Left ventricle myocardium inferior (tissue), 1 donor: ENCODE measurements around the gene ARF1. TPM values are rescaled to one million over a fixed set of nuclear protein-coding genes. Genes with fewer than 3 reads are reported as not detected.

Experiments
- DNase-seq: peaks from one replicate; pipeline ENCODE4 v3.0.0-alpha.2; 2020
- H3K27ac ChIP-seq: fragments of 200-600 bp; replicated peaks from 2 replicates; pipeline ENCODE4 v1.8.0; 2021
- H3K27me3 ChIP-seq: fragments of 200-600 bp; 2 replicates; pipeline ENCODE4 v1.8.0; 2021; ENCODE audit warnings: low read depth
- H3K36me3 ChIP-seq: fragments of 200-600 bp; 2 replicates; pipeline ENCODE4 v1.8.0; 2021
- H3K4me1 ChIP-seq: fragments of 200-600 bp; 2 replicates; pipeline ENCODE4 v1.8.0; 2021
- H3K4me3 ChIP-seq: fragments of 200-600 bp; 2 replicates; pipeline ENCODE4 v1.8.0; 2021; ENCODE audit warnings: mild to moderate bottlenecking, moderate library complexity
- H3K9me3 ChIP-seq: fragments of 200-600 bp; replicated peaks from 2 replicates; pipeline ENCODE4 v1.8.0; 2021
- CTCF ChIP-seq: fragments of 200-600 bp; IDR thresholded peaks from 2 replicates; pipeline ENCODE4 v1.8.0; 2021; ENCODE audit warnings: antibody characterized with exemption, mild to moderate bottlenecking, borderline replicate concordance
- intact Hi-C: fragments of 100-400 bp; cut with micrococcal nuclease; formaldehyde crosslinking; loops from one replicate; pipeline ENCODE4 v1.11.0; 2022
- total RNA-seq: library from RNA; stranded (reverse); fragmentation: NEBNext Ultra II Directional; extraction: Animal tissue kit (Norgen Biotek cat#: 25700); gene quantifications from one replicate; pipeline ENCODE4 v1.2.1, GENCODE V29; 2021
- donor health status: DM: no; HTN: yes; CAD: no; lungs with severe emphysema.

ARF1 gene
- total RNA-seq, 1 donor from 2014 or later = 294 TPM

GRCh38 chr1:228120857-228121489 lies 38.5 kb downstream of the ARF1 start:
- intact Hi-C loops = no loop called here
- DNase-seq = no peak
- no peaks in the 10 kb centered on the region for H3K4me1 ChIP-seq
- H3K36me3 ChIP-seq = no peaks in the 10 kb centered on the region
- no peak overlapping the region for H3K4me3 ChIP-seq
- H3K27ac ChIP-seq = no peak overlapping the region
- TF ChIP-seq CTCF = no peak
- no peaks in the 10 kb centered on the region for H3K27me3 ChIP-seq
- H3K9me3 ChIP-seq = no peaks in the 10 kb centered on the region

- H3K4me1 ChIP-seq = no peaks in the 10 kb centered on the region
- no peak overlapping the region for H3K4me3 ChIP-seq
- no peaks in the 10 kb centered on the region for H3K36me3 ChIP-seq
- no peaks in the 10 kb centered on the region for H3K9me3 ChIP-seq
- no peak for TF ChIP-seq CTCF
- H3K27ac ChIP-seq = no peak overlapping the region
- H3K27me3 ChIP-seq = no peaks in the 10 kb centered on the region
- intact Hi-C loops = no loop called here
- no peak for DNase-seq
Observed at GRCh38 chr1:228122921-228123441, 40.5 kb downstream of the ARF1 start.

GRCh38 chr1:228123505-228123904 lies 41.0 kb downstream of the ARF1 start:
- no peaks in the 10 kb centered on the region for H3K4me1 ChIP-seq
- intact Hi-C loops = no loop called here
- no peaks in the 10 kb centered on the region for H3K9me3 ChIP-seq
- no peaks in the 10 kb centered on the region for H3K36me3 ChIP-seq
- H3K4me3 ChIP-seq = no peak overlapping the region
- H3K27me3 ChIP-seq = no peaks in the 10 kb centered on the region
- no peak for TF ChIP-seq CTCF
- DNase-seq = no peak
- H3K27ac ChIP-seq = no peak overlapping the region

- Histone ChIP-seq H3K36me3 (no peaks in the 10 kb centered on the region), H3K4me1 (no peaks in the 10 kb centered on the region), H3K27ac (no peak overlapping the region), H3K9me3 (no peaks in the 10 kb centered on the region), H3K27me3 (peaks cover 4% of the 10 kb centered on the region), H3K4me3 (no peak overlapping the region)
- DNase-seq = no peak
- intact Hi-C loops = no loop called here
- TF ChIP-seq CTCF = no peak
Observed at GRCh38 chr1:228125185-228125584, 42.7 kb downstream of the ARF1 start.

- TF ChIP-seq CTCF = no peak
- Histone ChIP-seq H3K4me1 (peaks cover 7% of the 10 kb centered on the region), H3K36me3 (no peaks in the 10 kb centered on the region), H3K4me3 (no peak overlapping the region), H3K27ac (no peak overlapping the region), H3K9me3 (no peaks in the 10 kb centered on the region), H3K27me3 (peaks cover 7% of the 10 kb centered on the region)
- DNase-seq = no peak
- intact Hi-C loops = no loop called here
Observed at GRCh38 chr1:228131766-228132165, 49.3 kb downstream of the ARF1 start.
